OCI-M1 (cell line): ENCODE measurements around the gene APOL1.

ENCODE experiments used
- DNase-seq: peaks from one replicate; lab custom pipeline; 2025; lab: John Stamatoyannopoulos, UW

The APOL1 gene

GRCh38 chr22:36315325-36315724, 62.4 kb downstream of the APOL1 start:
- no peak for DNase-seq

- no peak for DNase-seq
These were observed 63.5 kb downstream of the APOL1 start for GRCh38 chr22:36316419-36316818.
